Measurements from ENCODE around the gene FRY.

FRY gene

DNA sequence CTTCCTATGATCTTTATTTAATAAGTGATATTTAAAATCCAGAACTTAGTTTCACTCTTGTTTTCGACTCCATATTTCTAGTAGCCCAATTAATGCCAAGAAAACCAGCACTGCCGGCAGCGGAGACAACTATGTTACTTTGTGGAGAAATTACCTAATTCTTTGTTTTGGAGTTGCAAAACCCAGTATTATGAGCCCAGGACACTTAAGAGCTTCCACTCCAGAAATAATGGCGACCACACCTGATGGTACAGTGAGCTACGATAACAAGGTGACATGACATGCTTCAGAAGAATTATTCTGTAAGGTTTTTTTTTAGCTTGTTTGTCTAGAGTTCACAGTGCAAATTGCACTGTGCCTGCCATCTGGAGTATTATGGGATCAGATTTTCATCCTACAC lies 147.2 kb downstream of the FRY start:
- DNase-seq = no peak

- DNase-seq = no peak
Observed at GRCh38 chr13:32179708-32180107, 148.1 kb downstream of the FRY start.

DNA sequence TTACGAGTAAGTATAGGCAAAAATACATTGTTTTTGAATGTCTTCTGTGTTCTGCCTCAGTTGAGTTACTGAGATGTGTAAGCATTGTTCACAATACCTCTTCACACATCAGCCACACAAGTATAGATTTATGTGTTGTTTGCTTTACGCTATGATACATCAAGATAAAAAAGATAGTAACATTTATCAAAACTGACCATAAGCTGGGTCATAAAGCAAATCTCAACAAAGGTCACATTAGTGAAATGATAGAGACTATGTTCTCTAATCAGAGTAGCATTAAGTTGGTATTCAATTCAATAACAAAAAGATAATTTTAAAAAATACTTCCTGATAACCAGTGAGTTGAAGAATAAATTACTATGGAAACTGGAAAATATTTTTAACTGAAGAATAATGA lies 156.1 kb downstream of the FRY start:
- no peak for DNase-seq

- DNase-seq = no peak
Observed at GRCh38 chr13:32191452-32191998, 160.0 kb downstream of the FRY start.

GRCh38 chr13:32195713-32196112 lies 164.1 kb downstream of the FRY start:
- no peak for DNase-seq

DNA sequence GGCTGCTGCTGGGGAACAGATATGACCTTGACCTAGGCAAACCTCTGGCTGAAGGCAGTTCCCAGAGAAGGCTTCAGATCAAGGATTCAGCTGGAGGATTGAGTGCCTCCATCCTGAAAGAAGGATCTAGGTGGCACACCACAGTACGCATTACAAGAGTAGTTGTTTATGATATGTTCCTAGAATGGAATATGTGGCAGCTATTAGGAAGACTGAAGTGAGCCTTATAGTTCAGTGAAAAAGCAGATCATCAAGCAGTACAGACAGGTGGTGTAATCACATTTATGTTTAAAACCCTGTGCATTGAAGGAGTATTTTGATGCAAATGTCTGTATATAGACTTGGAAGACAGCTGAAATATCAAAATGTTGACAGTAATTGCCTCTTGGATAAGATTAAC lies 167.6 kb downstream of the FRY start:
- DNase-seq = no peak

- no peak for DNase-seq
Observed at GRCh38 chr13:32200741-32201140, 169.2 kb downstream of the FRY start.

- DNase-seq = no peak
Observed at GRCh38 chr13:32201809-32202208, 170.2 kb downstream of the FRY start.

- no peak for DNase-seq
Observed at GRCh38 chr13:32202268-32202667, 170.7 kb downstream of the FRY start.

DNA sequence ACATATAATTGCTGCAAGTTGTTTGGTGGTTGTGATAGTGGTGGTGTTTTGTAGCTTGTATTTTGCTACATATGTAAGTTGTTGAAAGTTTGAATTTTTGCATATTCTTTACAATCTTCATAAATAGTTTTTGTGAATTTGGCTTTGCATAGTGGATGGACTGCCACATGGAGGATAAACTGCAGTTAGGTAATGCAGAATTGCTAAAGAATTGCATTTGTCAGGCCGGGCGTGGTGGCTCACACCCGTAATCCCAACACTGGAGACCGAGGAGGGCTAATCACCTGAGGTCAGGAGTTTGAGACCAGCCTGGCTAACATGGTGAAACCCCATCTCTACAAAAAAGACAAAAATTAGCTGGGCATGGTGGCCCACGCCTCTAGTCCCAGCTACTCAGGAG lies 171.6 kb downstream of the FRY start:
- no peak for DNase-seq

GRCh38 chr13:32203736-32204135 lies 172.2 kb downstream of the FRY start:
- DNase-seq = no peak

DNA sequence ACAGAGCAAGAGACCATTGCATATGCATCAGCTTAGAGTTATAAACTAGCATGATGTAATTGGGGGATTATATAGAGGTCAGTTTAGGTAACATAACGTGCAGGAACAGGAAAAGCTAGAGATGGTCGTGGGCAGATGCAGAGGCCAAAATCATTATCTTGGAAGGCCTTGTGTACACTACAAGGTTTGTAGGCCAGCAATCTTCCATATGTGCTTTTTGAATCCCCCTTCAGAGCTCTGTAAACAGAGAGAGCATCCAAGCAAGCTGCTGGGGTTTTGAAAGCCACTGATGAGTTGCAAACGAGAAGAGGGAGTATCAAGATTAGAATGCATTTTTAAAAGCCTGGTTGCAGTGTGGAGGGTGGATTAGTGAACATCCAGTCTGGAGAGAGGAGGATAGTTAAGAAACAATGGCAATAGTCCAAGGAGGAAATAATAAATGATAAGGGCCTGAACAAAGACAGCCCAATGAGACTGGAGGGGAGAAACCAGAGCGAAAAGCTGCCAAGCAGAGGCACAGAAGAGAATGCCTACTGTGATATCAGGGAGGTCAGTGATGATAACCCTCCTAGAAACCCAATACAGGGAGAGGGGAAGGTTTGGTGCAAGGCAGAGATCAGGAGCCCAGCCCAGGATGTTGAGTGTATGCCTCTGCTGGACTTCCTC lies 174.0 kb downstream of the FRY start:
- DNase-seq = no peak

DNA sequence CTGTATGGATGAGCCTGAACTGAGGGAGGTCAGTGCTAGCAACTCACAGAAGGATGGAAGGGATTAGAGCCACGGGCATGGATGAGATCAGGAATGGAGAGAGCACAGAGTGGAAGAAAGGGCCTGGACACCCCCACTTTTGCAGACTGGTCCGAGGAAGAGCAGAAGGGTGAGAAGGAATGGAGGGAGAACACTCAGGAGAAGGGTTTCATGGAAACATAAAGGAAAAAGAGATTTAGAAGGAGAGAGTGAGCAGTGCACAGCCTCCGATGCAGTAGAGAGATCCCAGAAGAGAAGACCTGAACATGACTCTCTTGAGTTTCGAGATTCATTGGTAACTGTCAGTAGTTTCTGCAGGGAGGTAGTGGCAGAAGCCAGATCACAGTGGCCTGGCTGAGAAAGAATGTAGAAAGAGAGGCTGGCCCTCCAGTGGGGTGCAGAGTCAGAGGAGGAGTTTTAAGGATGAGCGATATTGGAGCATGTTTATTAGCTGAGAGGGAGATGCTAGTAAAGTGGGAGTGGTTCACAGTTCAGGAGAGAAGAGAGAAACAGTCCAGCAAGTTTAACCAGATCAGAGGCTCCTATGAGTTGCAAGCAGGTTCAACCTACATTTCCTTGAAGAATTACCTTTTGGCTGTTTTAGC lies 174.6 kb downstream of the FRY start:
- DNase-seq = no peak

GRCh38 chr13:32208860-32209259 lies 177.3 kb downstream of the FRY start:
- no peak for DNase-seq

GRCh38 chr13:32209652-32210051 lies 178.1 kb downstream of the FRY start:
- no peak for DNase-seq

GRCh38 chr13:32210101-32210500 lies 178.5 kb downstream of the FRY start:
- no peak for DNase-seq

DNA sequence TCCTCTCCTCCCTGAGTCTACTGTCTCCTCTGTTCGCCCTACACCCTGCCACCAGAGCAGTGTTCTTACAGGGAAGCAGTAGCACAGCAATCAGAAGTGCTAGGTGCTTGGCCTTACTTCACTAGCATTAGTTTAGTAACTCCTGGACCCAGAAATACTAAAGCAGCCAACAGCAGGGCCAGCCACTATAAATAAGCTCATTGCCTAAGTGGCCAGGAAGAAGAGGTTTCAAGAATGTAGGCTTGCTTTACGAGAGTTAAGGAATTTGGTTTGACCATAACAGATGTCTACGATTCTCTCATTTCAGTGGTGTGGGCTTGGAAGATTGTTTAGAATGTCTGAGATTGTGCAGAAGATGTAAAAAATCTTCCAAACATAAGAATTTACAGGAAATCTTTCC lies 180.2 kb downstream of the FRY start:
- no peak for DNase-seq

GRCh38 chr13:32212421-32212820 lies 180.8 kb downstream of the FRY start:
- no peak for DNase-seq

DNA sequence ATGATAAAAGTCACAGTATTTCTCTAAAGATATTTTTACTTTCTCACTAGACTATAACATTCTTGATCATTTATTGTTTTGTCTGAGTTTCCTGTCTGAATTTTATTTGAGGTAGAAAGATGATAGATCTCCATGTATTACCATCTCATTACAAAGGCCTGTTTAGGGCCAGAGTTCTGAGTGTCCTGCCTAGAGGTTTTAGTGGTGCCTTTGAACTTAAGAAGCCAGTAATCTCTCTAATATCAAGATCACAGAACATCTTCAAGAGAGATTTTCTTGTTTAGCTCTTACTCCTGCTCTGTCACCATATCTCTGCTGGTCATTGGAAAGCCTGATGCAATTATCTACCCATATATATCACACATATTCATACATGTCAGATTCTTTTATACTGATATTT lies 182.1 kb downstream of the FRY start:
- DNase-seq = no peak

DNA sequence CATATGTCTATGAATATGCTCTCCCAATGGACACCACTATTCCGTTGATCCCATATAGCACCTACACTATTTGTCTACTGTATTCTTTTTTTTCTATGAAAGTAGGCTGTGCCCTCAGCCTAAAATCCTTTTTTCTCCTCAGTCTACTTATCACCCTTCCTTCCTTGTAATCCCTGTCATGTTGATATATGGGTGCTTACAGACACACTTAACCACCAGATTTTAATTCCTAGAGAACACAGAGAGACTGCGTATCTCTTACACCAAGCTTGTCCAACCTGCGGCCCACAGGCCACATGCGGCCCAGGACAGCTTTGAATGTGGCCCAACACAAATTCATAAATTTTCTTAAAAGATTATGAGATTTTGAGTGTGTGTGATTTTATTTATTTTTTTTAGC lies 182.5 kb downstream of the FRY start:
- no peak for DNase-seq

- no peak for DNase-seq
Observed at GRCh38 chr13:32216281-32216680, 184.7 kb downstream of the FRY start.

GRCh38 chr13:32222046-32222676 lies 190.6 kb downstream of the FRY start:
- DNase-seq = no peak

DNA sequence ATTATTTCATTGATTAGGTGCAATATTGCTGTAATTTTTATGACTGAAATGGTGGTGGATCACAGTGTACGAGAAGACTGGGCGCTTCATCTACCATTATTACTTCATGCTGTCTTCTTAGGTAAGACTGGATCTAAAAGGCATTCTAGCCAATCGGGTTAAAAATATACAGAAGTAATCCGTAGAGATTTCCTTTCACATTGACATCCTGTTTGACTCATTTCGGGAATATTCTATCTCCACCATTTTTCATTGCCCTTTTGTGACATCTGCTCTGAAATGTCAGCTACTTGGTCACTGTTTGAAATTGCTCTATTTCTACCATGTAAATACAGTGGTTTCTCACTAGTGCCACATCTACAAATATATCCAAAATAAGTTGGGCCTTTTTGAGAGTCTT lies 193.3 kb downstream of the FRY start:
- no peak for DNase-seq

- DNase-seq = no peak
Observed at GRCh38 chr13:32225481-32225931, 193.9 kb downstream of the FRY start.

Measured in MV-4-11 (cell line).